Measurements from ENCODE around the gene MYH7B.

DNA sequence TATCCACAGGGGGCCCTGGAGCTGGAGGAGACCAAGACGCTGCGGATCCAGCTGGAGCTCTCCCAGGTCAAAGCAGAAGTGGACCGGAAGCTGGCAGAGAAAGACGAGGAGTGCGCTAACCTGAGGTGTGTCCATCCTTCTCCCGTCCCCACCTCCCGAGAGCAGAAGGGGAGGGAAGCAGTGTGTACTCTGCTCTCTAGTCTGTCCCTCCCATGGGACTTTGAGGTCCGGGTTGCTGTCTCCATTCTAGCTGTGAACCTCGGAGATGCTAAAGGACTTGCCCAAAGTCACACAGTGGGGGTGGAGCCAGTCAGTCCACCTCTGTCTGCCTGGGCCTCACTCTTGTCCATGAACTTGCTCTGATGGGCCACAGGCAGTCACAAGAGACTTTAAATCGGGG lies 44.1 kb downstream of the MYH7B start:
- TF ChIP-seq, protein P1, sequence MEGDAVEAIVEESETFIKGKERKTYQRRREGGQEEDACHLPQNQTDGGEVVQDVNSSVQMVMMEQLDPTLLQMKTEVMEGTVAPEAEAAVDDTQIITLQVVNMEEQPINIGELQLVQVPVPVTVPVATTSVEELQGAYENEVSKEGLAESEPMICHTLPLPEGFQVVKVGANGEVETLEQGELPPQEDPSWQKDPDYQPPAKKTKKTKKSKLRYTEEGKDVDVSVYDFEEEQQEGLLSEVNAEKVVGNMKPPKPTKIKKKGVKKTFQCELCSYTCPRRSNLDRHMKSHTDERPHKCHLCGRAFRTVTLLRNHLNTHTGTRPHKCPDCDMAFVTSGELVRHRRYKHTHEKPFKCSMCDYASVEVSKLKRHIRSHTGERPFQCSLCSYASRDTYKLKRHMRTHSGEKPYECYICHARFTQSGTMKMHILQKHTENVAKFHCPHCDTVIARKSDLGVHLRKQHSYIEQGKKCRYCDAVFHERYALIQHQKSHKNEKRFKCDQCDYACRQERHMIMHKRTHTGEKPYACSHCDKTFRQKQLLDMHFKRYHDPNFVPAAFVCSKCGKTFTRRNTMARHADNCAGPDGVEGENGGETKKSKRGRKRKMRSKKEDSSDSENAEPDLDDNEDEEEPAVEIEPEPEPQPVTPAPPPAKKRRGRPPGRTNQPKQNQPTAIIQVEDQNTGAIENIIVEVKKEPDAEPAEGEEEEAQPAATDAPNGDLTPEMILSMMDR (IDR thresholded peaks at IDR 0.05; ENCODE audit: low read depth, low read length), result no peak
- TF ChIP-seq POLR2A (IDR thresholded peaks at IDR 0.05; ENCODE audit: extremely low read depth, insufficient read length), result no peak
